Measurements from ENCODE around the gene GPATCH4. TPM values are rescaled to one million over a fixed set of nuclear protein-coding genes. Genes with fewer than 3 reads are reported as not detected.

Gene GPATCH4
- total RNA-seq, 1 experiment from 2014 or later = 71.7 TPM

- no peaks in the 10 kb centered on the region for H3K23me2 ChIP-seq (ENCODE audit: insufficient read length, low read depth, low read length, poor library complexity, severe bottlenecking)
- Mint-ChIP-seq H3K27ac (no peak overlapping the region), H3K4me3 (no peak overlapping the region; a peak in 1 of 5 replicates), H3K36me3 (ENCODE audit: insufficient read depth in 1 of 3, low read depth in 3 of 3) (peaks cover 4 to 7% (median 6%) of the 10 kb centered on the region in 3 experiments; a peak in 5 of 7 replicates), H3K27me3 (ENCODE audit: low read depth) (peaks cover 7% of the 10 kb centered on the region), H3K4me1 (peaks cover 14 to 15% of the 10 kb centered on the region in 2 experiments), H3K9me3 (no peaks in the 10 kb centered on the region)
- H3K14ac ChIP-seq (ENCODE audit: insufficient read depth, low read length) = no peak overlapping the region
- no peaks in the 10 kb centered on the region; the same call in 1 of the 2 replicates for H3K79me2 ChIP-seq (ENCODE audit: insufficient read depth, low read length)
- DNase-seq = no peak
- no peak overlapping the region for H3K18ac ChIP-seq (ENCODE audit: insufficient read length, low read depth, low read length)
- H3K4me2 ChIP-seq (ENCODE audit: insufficient read depth, insufficient read length, low read length) = no peak overlapping the region
- no peak overlapping the region for H4K91ac ChIP-seq (ENCODE audit: insufficient read length, low read depth, low read length)
- no peak overlapping the region for H3K56ac ChIP-seq (ENCODE audit: insufficient read length, low read depth, low read length)
- H3K79me1 ChIP-seq (ENCODE audit: insufficient read depth, low read depth, low read length, poor library complexity, severe bottlenecking) = no peaks in the 10 kb centered on the region
- H2BK20ac ChIP-seq (ENCODE audit: low read depth, low read length, poor library complexity, severe bottlenecking) = no peak overlapping the region
- H2BK15ac ChIP-seq (ENCODE audit: low read depth, low read length) = no peak overlapping the region
- H3K4me1 ChIP-seq (ENCODE audit: insufficient read depth, low read length) = no peaks in the 10 kb centered on the region; the same call in 1 of the 2 replicates
- no peak overlapping the region for H3K23ac ChIP-seq (ENCODE audit: insufficient read length, low read depth, low read length)
- H4K5ac ChIP-seq (ENCODE audit: insufficient read length, low read depth, low read length) = no peak overlapping the region
- H2AFZ ChIP-seq (ENCODE audit: low read length) = no peak overlapping the region
- H2BK5ac ChIP-seq (ENCODE audit: insufficient read length, low read length) = no peak overlapping the region
- no CpG with 5 or more reads among the region's 2 CpGs for WGBS (ENCODE audit: extremely low coverage, insufficient read length, low lambda C conversion rate)
- no peak overlapping the region for H3T11ph ChIP-seq (ENCODE audit: low read length)
- H2AK5ac ChIP-seq (ENCODE audit: insufficient read length, low read length) = no peak overlapping the region
- no peak overlapping the region for H4K8ac ChIP-seq (replicated peaks; ENCODE audit: insufficient read length, low read depth, low read length)
- no peak overlapping the region for H2BK120ac ChIP-seq (ENCODE audit: low read depth, low read length, poor library complexity, severe bottlenecking)
- no peaks in the 10 kb centered on the region for H3K9me3 ChIP-seq (ENCODE audit: control insufficient read depth, low read depth, low read length)
- H4K20me1 ChIP-seq (ENCODE audit: control insufficient read depth, insufficient read depth, insufficient read length) = no peaks in the 10 kb centered on the region
- no peak overlapping the region for H3K4ac ChIP-seq (ENCODE audit: low read depth, low read length)
- no peak overlapping the region for H2BK12ac ChIP-seq (ENCODE audit: insufficient read length, low read depth, low read length)
- no peak overlapping the region for H3K9ac ChIP-seq (ENCODE audit: extremely low read depth, insufficient read length, low read length)
- TF ChIP-seq, protein P1, sequence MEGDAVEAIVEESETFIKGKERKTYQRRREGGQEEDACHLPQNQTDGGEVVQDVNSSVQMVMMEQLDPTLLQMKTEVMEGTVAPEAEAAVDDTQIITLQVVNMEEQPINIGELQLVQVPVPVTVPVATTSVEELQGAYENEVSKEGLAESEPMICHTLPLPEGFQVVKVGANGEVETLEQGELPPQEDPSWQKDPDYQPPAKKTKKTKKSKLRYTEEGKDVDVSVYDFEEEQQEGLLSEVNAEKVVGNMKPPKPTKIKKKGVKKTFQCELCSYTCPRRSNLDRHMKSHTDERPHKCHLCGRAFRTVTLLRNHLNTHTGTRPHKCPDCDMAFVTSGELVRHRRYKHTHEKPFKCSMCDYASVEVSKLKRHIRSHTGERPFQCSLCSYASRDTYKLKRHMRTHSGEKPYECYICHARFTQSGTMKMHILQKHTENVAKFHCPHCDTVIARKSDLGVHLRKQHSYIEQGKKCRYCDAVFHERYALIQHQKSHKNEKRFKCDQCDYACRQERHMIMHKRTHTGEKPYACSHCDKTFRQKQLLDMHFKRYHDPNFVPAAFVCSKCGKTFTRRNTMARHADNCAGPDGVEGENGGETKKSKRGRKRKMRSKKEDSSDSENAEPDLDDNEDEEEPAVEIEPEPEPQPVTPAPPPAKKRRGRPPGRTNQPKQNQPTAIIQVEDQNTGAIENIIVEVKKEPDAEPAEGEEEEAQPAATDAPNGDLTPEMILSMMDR (conservative IDR thresholded peaks at IDR 0.05) = no peak
- no peak overlapping the region for H3K27ac ChIP-seq (ENCODE audit: insufficient read length, low read depth, low read length)
- H3K27me3 ChIP-seq (ENCODE audit: insufficient read depth, low read length) = no peaks in the 10 kb centered on the region
These were observed 27.1 kb downstream of the GPATCH4 start for GRCh38 chr1:156574039-156574633.
